ENCODE data around the gene BCL11A. TPM values are rescaled to one million over a fixed set of nuclear protein-coding genes. Genes with fewer than 3 reads are reported as not detected.
A peak's percentile ranks its signal among the peaks of the same experiment; 100 is the strongest.

BCL11A gene
- total RNA-seq, 6 experiments from 2014 or later = 1.1 to 3.0 (median 1.9) TPM

- peak overlapping the region; percentile 37; the same call in 1 of the 2 replicates for H3K4me3 Mint-ChIP-seq
- H3K27me3 Mint-ChIP-seq (ENCODE audit: insufficient read depth) = peaks cover 13% of the 10 kb centered on the region
- no peaks in the 10 kb centered on the region for H3K4me1 Mint-ChIP-seq (ENCODE audit: low read depth)
- H3K9me3 Mint-ChIP-seq = no peaks in the 10 kb centered on the region
- peak; percentile 96 for TF ChIP-seq CTCF (IDR thresholded peaks at IDR 0.05)
- DNase-seq = peak; percentile 27
- H3K36me3 Mint-ChIP-seq (ENCODE audit: low read depth) = no peaks in the 10 kb centered on the region
- H3K27ac Mint-ChIP-seq = no peak overlapping the region
Measured at GRCh38 chr2:60581433-60582282, 28.2 kb upstream of the BCL11A start.

GRCh38 chr2:60577682-60578283 lies 24.3 kb upstream of the BCL11A start:
- DNase-seq = no peak
- Mint-ChIP-seq H3K27ac (no peak overlapping the region), H3K9me3 (no peaks in the 10 kb centered on the region), H3K27me3 (ENCODE audit: insufficient read depth) (peaks cover 17% of the 10 kb centered on the region), H3K4me3 (no peak overlapping the region), H3K36me3 (ENCODE audit: low read depth) (no peaks in the 10 kb centered on the region), H3K4me1 (ENCODE audit: low read depth) (no peaks in the 10 kb centered on the region)
- no peak for TF ChIP-seq CTCF (IDR thresholded peaks at IDR 0.05)

- no peaks in the 10 kb centered on the region for H3K9me3 Mint-ChIP-seq
- H3K27me3 Mint-ChIP-seq (ENCODE audit: insufficient read depth) = peaks cover 15% of the 10 kb centered on the region
- no peak for DNase-seq
- no peak overlapping the region for H3K4me3 Mint-ChIP-seq
- H3K36me3 Mint-ChIP-seq (ENCODE audit: low read depth) = no peaks in the 10 kb centered on the region
- no peak for TF ChIP-seq CTCF (IDR thresholded peaks at IDR 0.05)
- H3K4me1 Mint-ChIP-seq (ENCODE audit: low read depth) = no peaks in the 10 kb centered on the region
- H3K27ac Mint-ChIP-seq = no peak overlapping the region
Measured at GRCh38 chr2:60573251-60573650, 19.8 kb upstream of the BCL11A start.

GRCh38 chr2:60570251-60570650 lies 16.8 kb upstream of the BCL11A start:
- H3K27ac Mint-ChIP-seq = no peak overlapping the region
- H3K36me3 Mint-ChIP-seq (ENCODE audit: low read depth) = no peaks in the 10 kb centered on the region
- H3K4me1 Mint-ChIP-seq (ENCODE audit: low read depth) = no peaks in the 10 kb centered on the region
- H3K9me3 Mint-ChIP-seq = no peaks in the 10 kb centered on the region
- no peak for DNase-seq
- no peak for TF ChIP-seq CTCF (IDR thresholded peaks at IDR 0.05)
- peaks cover 22% of the 10 kb centered on the region for H3K27me3 Mint-ChIP-seq (ENCODE audit: insufficient read depth)
- H3K4me3 Mint-ChIP-seq = no peak overlapping the region

GRCh38 chr2:60569680-60570111 lies 16.2 kb upstream of the BCL11A start:
- no peak for TF ChIP-seq CTCF (IDR thresholded peaks at IDR 0.05)
- Mint-ChIP-seq H3K27ac (no peak overlapping the region), H3K36me3 (ENCODE audit: low read depth) (no peaks in the 10 kb centered on the region), H3K9me3 (no peaks in the 10 kb centered on the region), H3K4me1 (ENCODE audit: low read depth) (no peaks in the 10 kb centered on the region), H3K4me3 (no peak overlapping the region), H3K27me3 (ENCODE audit: insufficient read depth) (peaks cover 24% of the 10 kb centered on the region)
- no peak for DNase-seq
